GM13976 (cell line): ENCODE measurements around the gene KLK12.

Source experiments
- DNase-seq: peaks from one replicate; pipeline ENCODE4 v3.0.0; 2012; ENCODE audit warnings: low spot score
- CTCF ChIP-seq: IDR thresholded peaks from 2 replicates; pipeline ENCODE4 v1.5.1; 2012; ENCODE audit warnings: borderline replicate concordance, mild to moderate bottlenecking; ENCODE audit not compliant: insufficient read depth; ENCODE audit errors: extremely low read depth, missing control alignments, control extremely low read depth
- in situ Hi-C: fragments of 300-500 bp; cut with MboI; formaldehyde crosslinking; loops from one replicate; pipeline ENCODE4 v1.12.0; 2022; ENCODE audit warnings: low sequenced_read_pairs, mixed read lengths, inconsistent platforms; ENCODE audit not compliant: unreplicated experiment

The KLK12 gene

GRCh38 chr19:51059715-51060114, 24.9 kb upstream of the KLK12 start:
- in situ Hi-C loops, result no loop called here
- no peak for TF ChIP-seq CTCF
- DNase-seq, result no peak

DNA sequence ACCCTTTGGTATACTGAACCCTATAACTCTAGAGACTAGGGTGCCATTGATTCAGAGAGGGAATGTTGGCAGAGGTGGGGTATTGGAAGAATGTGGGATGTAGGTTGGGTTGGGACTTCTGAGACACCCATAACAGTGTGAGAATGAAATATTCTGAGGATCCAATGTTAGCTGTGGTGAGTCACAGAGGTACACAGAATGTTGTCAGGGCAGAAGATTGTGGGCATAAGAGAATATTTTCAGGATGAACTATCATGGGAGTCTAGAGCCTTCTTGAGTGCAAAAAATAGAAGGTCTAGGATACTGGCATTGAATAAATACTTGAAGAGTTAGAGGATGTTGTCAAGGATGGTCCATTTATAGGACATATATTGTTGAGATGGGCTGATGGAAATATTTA, 21.1 kb upstream of the KLK12 start:
- no peak for DNase-seq
- no peak for TF ChIP-seq CTCF
- in situ Hi-C loops, result no loop called here

DNA sequence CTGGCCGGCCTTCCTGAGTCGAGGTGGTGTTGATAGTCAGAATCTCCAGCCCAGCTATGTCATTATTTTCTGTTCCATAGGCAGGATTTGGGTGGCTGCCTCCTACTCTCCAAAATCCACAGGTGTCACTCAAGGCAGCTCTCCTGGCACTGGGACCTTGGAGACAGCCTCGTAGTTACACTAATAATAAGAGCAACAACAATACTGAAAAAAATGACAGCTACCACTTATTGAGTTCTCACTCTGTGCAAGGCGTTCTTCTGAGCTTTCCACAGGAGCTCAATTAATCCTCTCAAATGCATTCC, 12.2 kb upstream of the KLK12 start:
- no peak for TF ChIP-seq CTCF
- DNase-seq, result no peak
- in situ Hi-C loops, result no loop called here

- in situ Hi-C loops, result no loop called here
- DNase-seq, result no peak
- TF ChIP-seq CTCF, result no peak
These were observed 9.5 kb upstream of the KLK12 start for GRCh38 chr19:51044327-51044726.

GRCh38 chr19:51043497-51043896, 8.7 kb upstream of the KLK12 start:
- DNase-seq, result no peak
- TF ChIP-seq CTCF, result no peak
- in situ Hi-C loops, result no loop called here

DNA sequence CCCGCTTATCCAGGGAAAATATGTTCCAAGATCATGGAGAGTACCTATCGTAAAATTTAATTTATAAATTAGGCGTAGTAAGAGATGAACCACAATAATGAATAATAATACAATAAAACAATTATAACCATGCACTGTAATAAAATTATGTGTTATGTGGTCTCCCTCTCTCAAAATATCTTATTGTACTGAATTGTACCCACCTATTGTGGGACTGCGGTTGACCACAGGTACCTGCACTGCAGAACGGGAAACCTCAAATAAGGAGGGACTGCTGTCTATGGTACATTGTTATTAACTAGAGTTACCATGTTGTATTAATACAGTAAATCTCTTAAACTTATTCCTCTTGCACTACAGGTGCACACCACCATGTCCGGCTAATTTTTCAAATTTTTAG, 5.3 kb upstream of the KLK12 start:
- no peak for TF ChIP-seq CTCF
- in situ Hi-C loops, result no loop called here
- DNase-seq, result no peak

- TF ChIP-seq CTCF, result no peak
- in situ Hi-C loops, result no loop called here
These were observed 1.7 kb upstream of the KLK12 start for GRCh38 chr19:51036519-51036918.

More at GRCh38 chr19:51036519-51036918, 1.7 kb upstream of the KLK12 start:
- DNase-seq, result no peak
